ENCODE measurements around the gene ACOT2.
A peak's percentile ranks its signal among the peaks of the same experiment; 100 is the strongest.
"Not testable (repeated sequence)": the region's sequence is repeated elsewhere in the genome, so short reads cannot be mapped to it uniquely, and the experiment has no call there.

ACOT2 gene

DNA sequence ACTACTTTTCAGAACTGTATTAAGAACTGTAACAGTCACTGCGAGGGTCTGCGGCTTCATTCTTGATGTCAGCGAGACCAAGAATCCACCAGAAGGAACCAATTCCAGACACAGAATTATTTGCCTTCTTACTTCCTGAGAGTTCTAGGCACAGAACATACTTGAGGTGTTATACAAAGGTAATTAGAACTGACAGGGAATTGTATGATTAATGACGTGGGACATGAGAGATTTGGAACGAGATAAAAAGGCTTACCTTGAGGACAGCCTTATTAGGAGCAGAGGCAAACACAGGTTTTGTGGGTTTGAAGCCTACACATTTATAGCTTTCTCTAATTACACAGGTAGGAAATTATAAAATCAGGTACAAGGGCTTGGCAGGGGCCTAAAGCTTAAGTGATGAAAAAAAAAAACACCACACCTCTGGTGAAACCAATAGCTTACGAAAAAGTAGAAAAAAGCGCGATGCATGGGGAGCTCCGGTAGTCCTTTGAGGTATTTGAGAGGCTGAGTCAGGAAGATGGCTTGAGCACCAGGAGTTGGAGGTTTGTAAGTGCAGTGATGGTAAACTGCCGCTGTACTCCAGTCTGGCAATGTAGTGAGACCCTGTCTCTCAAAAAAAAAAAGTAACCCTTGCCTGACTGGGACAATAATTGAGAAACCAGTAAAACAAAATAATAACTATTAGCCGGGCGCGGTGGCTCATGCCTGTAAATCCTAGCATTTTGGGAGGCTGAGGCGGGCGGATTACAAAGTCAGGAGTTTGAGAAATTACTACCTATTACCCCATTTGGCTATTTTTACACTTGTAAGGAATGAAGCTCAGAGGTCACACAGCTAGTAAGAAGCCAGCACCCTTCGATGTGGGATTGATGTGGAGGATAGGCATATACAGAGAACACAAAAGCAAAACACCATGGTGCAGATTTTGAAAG lies 795 bp upstream of the ACOT2 start:
- DNase-seq: peak; percentile 44

DNA sequence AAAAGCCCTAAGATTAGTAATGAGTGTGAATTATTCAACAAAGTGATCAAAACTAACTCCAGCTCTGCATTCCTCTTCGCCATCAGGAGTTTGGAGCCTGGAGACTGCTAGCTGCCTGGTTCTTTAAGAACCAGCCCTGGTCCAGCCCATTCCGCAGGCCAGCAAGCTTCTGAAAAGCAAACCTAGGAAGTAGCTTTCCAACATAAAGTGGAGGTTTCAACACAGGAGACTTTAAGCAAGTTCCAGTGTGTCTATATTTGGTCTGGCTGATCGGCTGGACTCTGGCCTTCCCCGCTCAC lies 178 bp upstream of the ACOT2 start:
- DNase-seq: not testable (repeated sequence)

DNA sequence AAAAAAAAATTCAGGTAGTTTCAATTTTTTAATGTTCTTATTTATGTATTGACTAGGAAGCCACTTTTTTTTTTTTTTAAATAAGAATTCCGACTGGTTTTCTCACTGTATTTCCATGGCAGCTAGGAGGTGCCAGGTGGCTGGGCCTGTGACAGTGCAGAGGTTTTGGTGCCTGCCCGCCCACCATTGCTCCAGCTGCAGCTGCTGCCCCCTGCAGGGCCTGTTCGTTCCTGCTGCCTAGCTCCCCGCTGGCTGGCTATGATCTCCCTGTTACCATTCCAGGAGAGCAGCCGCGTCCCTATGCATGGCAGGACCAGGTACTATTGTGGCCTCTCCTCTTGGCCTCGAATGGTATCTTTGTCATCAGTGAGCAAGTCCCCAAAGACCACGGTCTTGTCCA lies 1.9 kb downstream of the ACOT2 start:
- DNase-seq: peak; percentile 25

DNA sequence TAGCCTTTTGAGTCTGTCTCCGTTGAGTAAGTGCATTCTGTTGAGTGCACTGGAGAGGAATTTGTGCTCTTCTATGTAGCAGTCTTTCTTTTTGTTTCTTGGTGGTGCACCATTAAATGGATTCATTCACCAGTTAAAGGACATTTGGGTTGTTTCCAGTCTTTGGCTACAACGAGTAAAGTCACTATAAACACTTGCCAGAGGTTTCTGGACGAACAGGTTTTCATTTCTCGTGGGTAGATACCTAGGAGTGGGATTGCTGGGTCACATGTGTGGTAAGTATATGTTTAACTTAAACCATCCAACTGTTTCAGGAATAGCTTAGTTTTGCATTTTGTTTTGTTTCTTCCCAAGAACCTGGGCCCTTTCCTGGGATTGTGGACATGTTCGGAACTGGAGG lies 4.0 kb downstream of the ACOT2 start:
- DNase-seq: not testable (repeated sequence)

DNA sequence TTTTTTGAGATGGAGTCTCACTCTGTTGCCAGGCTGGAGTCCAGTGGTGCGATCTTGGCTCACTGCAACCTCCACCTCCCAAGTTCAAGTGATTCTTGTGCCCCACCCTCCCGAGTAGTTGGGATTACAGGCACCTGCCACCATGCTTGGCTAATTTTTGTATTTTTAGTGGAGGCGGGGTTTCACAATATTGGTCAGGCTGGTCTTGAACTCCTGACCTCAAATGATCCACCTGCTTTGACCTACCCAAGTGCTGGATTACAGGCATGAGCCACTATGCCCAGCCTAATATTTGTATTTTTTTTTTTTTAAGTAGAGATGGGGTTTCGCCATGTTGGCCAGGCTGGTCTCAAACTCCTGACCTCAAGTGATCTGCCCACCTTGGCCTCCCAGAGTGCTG lies 4.7 kb downstream of the ACOT2 start:
- DNase-seq: not testable (repeated sequence)

DNA sequence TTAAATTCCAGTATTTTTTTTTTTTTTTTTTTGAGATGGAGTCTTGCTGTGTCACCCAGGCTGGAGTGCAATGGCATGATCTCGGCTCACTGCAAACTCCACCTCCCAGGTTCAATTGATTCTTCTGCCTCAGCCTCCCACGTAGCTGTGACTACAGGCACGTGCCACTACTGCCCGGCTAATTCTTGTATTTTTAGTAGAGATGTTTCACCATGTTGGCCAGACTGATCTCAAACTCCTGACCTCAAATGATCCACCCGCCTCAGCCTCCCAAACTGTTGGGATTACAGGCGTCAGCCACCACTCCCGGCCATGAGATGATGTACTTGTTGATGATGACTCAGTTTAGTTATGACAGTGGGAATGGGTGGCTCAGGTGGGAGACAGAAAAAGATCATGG lies 5.2 kb downstream of the ACOT2 start:
- not testable (repeated sequence) for DNase-seq

DNA sequence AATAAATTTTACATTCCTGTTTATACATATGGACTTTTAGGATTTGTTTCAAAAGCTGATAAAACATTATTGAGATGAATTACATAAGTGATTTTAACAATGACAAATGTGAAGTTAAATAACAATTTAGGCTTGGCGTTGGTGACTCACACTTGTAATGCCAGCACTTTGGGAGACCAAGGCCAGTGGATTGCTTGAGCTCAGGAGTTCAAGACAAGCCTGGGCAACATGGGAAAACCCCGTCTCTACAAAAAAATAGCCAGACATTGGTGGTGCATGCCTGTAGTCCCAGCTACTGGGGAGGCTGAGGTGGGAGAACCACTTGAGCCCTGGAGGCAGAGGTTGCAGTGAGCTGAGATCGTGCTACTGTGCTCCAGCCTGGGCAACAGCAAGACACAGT lies 7.4 kb downstream of the ACOT2 start:
- no peak for DNase-seq

DNA sequence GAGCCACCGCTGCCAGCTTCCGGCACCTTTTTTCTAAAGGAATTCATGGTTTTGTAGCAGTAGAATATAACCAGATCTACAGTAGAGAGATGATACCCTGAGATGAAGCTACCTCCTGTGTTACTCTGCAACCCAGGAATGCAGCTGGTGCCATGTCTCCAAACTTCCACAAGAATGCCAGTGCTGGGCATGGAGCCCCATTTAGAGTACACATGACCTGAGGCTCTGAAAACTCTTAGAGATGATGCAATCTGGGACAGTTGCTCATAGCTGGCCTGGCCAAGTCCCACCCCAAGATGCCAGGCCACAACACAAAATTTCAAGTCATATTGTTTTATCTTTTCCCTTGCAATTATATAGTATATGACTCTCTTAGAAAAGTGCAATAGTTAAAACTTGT lies 8.2 kb downstream of the ACOT2 start:
- DNase-seq: not testable (repeated sequence)

DNA sequence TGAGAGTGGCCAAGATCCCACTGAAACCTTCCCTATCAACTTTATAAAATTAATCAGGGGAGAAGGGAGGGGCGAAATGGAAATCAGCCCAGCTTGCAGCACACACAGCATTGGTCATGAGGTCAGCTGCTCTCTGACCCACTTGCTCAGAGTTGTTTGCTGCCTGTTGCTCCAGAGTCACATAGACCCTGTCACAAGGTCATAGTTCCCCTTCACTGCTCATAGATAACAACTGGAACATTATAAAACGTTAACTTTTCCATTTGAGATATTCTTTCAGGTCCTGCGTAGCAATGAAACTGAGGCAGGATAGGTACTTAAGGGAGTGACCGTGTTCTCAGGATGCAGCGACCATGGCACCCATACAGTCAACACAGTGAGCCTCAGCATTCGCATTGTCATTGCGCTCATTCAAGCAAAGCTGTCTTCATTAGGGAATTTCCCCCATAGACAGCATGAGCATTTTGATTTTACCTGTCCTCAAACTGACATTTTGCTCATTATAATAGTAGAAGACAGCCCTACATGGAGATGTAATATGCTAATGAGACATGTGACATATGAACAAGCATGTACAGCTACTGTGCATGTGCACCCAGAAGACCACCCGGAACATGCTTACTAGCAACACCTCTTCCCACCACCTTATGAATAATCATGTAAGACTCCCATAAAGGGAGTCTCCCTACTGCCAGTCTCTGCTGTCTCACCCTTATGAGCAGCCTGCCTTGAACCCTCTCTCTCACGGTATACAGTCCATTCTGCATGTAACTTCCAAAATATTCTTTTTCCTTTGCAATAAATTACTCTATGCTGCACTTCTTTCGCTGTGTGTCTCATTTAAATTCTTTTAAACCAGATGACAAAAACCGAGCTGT lies 13.3 kb downstream of the ACOT2 start:
- not testable (repeated sequence) for DNase-seq

DNA sequence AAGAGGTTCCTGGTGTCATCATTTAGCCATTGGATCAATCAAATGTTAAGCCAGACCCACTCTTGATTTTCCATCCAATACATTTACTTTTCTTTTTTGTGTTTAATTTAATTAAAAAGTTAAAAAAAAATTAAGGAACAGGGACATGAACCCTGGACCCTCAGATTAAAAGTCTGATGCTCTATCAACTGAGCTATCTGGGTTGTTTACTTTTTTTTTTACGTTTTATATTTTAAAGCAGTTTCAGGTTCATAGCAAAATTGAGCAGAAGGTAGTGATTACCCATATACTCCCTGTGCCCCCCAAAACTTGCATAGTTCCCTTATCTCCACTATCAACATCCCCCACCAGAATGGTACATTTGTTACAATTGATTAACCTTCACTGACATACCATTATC lies 19.7 kb downstream of the ACOT2 start:
- no peak for DNase-seq

DNA sequence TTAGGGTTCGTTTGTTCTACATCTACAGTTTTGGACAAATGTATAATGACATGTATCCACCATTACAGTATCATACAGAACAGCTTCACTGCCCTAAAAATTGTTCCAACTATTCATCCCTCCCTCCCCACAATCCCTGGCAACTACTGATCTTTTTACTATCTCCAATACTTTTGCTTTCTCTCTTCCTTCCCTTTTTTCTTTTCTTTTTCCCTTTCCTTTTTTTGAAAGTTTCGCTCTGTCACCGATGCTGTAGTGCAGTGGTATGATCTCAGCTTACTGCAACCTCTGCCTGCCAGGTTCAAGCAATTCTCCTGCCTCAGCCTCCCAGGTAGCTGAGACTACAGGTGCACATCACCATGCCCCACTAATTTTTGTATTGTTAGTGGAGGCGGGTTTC lies 20.1 kb downstream of the ACOT2 start:
- no peak for DNase-seq

DNA sequence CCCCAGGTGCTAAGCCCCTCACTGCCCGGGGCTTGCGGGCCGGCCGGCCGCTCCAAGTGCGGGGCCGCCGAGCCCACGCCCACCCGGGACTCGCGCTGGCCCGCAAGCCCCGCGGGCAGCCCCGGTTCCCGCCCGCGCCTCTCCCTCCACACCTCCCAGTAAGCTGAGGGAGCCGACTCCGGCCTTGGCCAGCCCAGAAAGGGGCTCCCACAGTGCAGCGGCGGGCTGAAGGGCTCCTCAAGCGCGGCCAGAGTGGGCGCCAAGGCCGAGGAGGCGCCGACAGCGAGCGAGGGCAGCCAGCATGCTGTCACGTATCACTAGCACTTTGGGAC lies 21.6 kb downstream of the ACOT2 start:
- DNase-seq: not testable (repeated sequence)

DNA sequence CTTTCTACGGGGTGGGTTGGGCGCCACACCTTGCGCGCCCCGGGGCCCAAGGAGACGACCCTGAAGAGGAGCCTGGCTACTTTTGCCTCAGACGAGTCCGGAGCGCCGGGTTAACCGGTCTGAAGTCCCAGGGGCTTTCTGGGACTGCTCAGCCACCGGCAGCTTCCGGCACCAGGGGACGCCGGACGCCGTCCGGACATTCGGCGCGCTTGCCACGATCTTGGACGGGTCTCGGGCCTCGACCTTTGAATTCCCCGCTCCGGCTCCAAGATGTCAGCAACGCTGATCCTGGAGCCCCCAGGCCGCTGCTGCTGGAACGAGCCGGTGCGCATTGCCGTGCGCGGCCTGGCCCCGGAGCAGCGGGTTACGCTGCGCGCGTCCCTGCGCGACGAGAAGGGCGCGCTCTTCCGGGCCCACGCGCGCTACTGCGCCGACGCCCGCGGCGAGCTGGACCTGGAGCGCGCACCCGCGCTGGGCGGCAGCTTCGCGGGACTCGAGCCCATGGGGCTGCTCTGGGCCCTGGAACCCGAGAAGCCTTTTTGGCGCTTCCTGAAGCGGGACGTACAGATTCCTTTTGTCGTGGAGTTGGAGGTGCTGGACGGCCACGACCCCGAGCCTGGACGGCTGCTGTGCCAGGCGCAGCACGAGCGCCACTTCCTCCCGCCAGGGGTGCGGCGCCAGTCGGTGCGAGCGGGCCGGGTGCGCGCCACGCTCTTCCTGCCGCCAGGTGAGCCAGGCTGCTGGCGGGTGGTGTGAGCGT lies 22.9 kb downstream of the ACOT2 start, which contains the start of gene ACOT4:
Gene ACOT4, plus strand, starts transcription at position 184 of the 760 bp plus-strand sequence. Its CDS starts 87 bp downstream, at position 271.
- no peak for DNase-seq

DNA sequence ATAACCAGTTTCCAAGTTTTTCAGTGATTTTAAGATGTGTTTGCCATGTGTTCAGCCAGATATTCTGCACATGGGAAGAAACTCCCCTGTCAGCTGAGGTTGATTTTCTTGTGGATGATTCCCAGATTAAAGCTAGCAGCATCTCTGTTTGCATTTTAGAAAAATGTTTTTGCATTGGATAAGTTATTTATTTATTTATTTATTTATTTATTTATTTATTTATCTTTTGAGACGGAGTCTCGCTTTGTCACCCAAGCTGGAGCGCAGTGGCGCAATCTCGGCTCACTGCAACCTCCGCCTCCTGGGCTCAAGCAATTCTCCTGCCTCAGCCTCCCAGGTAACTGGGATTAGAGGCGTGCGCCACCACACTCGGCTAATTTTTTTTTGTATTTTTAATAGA lies 25.5 kb downstream of the ACOT2 start:
- DNase-seq: no peak

DNA sequence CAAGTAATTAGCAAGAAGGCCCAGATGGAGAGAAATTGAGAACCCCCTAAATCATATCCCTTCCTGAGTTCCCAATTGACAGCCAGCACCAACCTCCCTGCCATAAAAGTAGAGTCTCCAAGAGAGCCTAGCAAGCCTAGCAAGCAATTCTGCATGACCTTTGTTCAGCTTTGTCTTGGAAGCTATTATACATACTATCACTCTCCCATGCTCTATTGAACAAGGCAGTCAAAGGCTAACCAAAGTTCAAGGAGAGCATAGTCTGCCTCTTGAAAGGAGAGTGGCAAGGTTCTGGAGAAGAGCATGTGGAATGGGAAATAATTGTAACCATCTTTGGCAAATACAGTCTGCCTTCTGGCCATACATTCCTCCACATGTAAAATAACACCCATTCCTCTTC lies 30.5 kb downstream of the ACOT2 start:
- DNase-seq: no peak

DNA sequence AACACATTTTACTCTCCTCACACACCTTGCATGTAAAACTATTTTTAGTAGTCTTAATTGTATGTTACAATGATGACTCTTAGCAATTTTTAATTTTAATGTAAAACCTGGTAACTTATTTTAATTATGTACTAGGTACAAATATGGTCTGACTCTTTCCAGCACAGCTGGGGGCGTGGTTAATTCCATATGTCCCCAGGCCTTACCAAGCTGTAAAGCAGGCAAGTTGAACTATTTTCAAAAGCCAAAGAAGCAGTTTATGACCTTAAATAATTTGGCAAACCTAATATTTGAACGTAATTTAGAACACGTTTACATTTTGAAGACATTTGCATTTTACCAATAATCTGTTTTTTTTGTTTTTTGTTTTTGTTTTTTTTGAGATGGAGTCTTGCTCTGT lies 34.0 kb downstream of the ACOT2 start:
- DNase-seq: no peak

DNA sequence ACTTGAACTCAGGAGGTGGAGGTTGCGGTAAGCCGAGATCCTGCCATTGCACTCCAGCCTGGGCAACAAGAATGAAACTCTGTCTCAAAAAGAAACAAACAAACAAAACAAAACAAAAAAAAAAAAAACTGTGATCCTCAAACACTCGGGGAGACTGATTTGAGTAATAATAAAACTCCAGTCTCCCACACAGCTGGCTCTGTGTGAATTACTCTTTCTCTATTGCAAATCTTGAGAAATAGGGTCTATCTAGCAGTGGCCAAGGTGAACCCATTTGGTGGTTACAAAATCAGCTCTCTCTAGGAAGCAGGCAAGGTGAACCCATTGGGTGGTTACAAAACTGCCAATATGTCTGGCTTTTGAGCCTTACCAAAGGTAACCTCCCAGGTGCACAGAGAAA lies 37.3 kb downstream of the ACOT2 start:
- DNase-seq: no peak

DNA sequence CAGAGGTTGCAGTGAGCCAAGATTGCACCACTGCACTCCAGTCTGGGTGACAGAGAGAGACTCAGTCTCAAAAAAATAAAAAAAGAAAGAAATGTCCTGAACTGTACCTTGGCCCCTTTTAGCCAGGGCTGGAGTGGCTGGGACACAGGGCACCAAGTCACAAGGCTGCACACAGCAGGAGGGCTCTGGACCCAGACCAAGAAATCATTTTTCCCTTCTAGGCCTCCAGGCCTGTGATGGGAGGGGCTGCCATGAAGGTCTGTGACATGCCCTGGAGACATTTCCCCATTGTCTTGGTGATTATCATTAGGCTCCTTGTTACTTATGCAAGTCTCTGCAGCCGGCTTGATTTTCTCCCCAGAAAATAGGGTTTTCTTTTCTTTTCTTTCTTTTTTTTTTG lies 38.2 kb downstream of the ACOT2 start:
- no peak for DNase-seq

DNA sequence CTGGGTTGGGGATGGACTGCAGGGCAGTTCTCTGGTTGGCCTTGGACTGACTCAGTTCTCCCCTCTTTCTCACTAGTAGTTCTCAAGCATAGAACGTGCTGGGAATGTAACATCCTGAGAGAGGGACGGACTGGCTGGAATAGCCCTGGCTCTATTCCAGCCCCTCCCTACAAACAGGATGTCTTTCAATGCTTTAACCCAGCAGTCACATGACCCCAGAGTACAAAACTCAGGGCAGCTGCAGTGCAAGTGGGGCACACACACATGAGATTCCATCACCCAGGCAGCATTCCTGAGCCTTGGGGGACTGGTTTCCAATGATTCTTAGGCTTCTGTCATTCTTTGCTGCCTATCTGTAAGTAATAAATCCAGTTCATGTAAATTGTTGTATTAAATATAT lies 41.7 kb downstream of the ACOT2 start:
- DNase-seq: peak; percentile 30

DNA sequence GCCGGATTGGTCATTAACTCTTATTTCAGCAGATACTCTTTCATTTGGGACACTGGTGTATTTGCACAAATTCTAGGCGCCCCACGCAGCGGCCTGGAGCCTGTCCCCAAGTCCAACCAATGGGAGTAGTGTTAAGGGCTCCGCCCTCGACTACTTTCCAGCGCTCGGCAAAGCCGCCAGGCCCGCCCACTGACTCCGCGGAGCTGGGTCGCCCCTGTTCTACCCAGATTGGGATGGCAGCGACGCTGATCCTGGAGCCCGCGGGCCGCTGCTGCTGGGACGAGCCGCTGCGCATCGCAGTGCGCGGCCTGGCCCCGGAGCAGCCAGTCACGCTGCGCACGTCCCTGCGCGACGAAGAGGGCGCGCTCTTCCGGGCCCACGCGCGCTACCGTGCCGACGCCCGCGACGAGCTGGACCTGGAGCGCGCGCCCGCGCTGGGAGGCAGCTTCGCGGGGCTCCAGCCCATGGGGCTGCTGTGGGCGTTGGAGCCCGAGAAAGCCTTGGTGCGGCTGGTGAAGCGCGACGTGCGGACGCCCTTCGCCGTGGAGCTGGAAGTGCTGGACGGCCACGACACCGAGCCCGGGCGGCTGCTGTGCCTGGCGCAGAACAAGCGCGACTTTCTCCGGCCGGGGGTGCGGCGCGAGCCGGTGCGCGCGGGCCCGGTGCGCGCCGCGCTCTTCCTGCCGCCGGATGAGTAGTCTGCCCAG lies 43.5 kb downstream of the ACOT2 start, which contains the start of gene ACOT6:
Gene ACOT6, plus strand, starts transcription at position 179 of the 707 bp plus-strand sequence. Its CDS starts 55 bp downstream, at position 234.
- DNase-seq: peak; percentile 59

DNA sequence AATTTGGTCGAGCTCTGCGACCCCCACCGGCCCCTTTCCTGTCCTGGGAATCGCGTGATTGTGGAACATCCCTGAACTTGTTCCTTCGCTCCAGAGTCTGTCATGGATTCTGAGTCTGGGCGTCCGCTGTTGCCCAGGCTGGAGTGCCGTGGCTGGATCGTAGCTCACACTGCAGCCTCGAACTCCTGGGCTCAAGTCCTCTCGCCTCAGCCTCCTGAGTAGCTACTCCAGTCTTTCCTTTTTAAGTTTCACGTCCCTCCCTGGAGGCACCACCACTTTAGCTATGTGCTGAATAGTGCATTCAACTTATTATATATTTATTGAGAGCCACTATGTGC lies 44.0 kb downstream of the ACOT2 start:
- peak; percentile 20 for DNase-seq

DNA sequence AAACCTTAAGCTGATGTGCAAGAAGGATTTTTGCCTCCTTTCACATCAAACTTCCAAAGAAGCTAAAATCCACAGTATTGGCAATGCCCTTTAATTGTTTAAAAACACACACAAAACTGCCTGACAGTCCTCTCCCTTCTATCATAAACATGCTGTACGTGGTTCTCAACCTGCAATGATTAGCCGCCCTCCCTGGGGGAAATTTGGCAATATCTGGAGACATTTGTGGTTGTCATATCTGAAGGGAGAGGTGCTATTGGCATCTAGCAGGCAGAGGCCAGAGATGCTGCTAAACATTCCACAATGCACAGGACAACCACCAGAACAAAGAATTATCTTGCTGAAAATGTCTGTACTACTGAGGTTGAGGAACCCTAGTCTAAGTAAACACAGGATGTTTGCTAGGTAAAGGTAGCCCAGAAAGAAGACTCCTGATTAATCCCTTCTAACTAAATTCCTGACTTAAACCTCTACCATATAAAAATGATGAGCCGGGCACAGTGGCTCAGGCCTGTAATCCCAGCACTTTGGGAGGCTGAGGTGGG lies 44.5 kb downstream of the ACOT2 start:
- no peak for DNase-seq

Data from HCEC 1CT (cell line).